CD4-positive, alpha-beta T cell treated with Interleukin-1 beta for 1 hour (primary cell): ENCODE results near the gene SECTM1.
"Not testable (repeated sequence)": the region's sequence is repeated elsewhere in the genome, so short reads cannot be mapped to it uniquely, and the experiment has no call there.

Experiments
- DNase-seq, 2 donors: peaks; one replicate each; pipeline ENCODE4 v3.0.0-alpha.2; 2020 to 2022

Gene SECTM1

DNA sequence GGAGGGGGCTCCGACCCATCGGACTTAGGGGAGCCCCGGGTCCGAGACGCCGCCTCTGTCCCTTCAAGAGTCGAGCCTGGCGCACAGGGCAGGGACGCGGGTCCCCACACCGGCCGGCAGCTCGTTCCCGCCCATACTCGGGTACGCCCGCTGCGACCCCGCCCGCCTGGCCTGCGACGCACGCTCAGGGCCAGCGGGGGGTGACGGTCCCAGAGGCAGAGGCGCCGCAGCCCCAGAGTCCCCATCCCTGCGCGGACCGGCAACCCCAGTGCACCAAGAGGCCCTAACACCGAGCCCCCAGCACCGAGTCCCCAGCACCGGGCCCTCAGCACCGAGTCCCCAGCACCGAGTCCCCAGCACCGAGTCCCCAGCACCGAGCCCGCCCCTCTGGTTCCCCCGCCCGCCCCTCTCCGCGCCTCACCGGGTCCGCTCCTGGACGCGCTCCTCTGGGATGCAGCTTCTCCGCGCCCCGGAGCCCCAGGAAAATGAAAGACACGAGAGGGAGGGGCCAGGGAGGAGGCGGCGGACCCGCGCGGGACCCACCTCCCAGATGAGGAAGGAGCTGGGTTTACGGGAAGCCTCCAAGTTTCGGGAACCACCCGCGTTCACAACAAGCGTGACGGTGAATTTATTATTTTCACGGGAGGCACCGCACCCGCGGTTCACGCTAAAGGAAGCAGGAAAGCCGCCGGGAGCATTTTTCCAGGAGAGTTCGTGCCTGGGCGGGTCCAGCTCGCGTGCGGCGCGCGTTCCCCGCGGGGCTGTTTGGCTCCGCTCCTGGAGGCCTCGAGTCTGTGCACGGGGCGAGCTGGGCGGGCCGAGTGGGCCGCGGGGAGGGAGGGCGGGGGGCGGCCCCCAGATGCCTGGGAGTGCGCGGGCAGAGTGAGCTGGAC is at the start of gene SECTM1:
TSS of gene SECTM1 (minus strand) at position 488 of the 893 bp plus-strand sequence. CDS start 6,526 bp downstream, outside the sequence.
- DNase-seq, result peak in 1 of 2 donors; percentile 11

DNA sequence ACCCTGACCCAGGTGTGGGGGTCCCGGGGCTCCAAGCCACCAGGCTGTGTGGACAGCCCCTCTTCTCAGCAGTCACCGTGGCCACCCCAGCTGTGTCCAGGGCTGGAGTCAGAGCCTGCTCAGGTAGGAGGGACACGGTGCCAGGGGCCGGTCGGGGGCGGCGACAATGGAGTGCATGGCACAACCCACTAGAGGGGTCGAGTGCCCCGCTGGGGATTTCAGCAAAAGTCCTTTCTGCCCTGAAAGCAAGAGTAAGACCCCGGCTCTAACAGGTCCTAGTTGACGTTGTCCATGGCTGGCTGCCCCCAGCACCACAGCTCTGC is 49.3 kb upstream of the SECTM1 start:
- no peak for DNase-seq

DNA sequence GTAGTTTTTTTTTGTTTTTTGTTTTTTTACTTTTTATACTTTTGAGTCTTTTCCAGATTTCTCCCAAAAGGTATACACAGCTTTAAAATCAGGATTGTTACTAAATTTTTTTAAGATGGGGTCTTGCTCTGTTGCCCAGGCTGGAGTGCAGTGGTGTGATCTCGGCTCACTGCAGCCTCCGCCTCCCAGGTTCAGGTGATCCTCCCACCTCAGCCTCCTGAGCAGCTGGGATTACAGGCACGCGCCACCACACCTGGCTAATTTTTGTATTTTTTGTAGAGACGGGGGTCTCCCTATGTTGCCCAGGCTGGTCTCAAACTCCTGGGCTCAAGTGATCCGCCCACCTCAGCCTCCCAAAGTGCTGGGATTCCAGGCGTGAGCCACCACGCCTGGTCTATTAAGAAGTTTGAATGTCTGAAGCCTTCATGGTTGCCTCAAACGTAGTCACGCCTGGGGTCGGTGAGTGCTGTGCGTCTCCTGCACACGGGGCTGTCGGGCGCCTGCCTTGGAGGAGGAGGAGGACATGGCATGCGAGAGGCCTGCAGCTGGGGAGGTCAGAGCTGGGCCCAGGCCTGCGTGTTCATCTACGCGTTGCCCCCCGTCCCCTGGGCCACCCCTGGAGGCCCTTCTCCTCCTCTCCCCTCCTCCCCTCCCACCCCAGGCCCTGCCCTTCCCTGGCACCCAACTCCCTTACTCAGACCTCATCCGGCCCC is 48.8 kb upstream of the SECTM1 start:
- not testable (repeated sequence) for DNase-seq

DNA sequence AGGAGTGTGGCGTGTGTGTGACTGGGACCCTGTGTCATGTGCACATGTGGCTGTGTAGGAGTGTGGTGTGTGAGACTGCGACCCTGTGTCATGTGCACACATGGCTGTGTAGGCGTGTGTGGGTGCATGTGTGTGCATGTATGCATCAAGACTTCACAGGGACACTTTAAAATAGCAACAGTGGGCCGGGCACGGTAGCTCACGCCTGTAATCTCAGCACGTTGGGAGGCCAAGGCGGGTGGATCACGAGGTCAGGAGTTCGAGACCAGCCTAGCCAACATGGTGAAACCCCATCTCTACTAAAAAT is 48.1 kb upstream of the SECTM1 start:
- not testable (repeated sequence) for DNase-seq

DNA sequence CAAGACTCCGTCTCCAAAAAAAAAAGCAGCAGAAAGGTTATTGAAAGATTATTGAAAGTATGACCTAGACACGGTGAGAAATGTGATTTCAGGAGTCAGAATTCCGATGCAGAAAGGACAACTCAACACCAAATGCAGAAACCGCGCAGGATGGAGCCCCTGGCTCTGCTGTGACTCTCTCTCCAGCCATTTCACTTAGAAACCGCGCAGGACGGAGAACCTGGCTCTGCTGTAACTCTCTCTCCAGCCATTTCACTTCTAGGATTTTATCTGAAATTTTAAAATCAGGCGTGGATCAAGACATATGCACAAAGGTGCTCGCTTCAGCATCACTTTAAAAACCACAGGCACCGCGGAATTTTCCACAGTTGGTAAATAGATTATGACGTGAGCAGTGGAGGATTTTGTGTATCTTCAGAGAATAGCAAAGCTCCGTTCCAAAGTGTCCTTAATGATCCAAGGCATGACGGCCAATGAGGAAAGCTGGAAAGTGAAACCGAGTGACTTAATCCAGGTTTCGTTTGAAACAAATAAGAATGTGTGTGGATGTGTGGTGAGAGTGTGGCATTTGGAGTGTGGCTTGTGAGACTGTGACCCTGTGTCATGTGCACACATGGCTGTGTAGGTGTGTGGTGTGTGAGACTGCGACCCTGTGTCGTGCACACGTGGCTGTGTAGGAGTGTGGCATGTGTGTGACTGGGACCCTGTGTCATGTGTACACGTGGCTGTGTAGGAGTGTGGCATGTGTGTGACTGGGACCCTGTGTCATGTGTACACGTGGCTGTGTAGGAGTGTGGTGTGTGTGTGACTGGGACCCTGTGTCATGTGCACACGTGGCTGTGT is 47.5 kb upstream of the SECTM1 start:
- DNase-seq, result no peak

DNA sequence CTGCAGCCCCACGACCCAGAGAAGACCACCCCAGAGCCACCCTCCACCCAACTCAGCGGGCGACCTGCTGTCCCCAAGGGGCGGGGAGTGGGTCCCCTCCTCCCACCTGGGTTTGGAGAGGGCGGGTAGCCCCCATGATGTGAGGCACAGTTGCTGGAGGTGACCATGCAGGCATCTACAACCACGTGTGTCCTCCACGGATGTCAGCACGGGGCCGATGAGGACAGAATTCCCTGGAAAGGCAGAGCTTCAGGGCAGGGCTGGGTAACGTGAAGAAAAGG is 45.1 kb upstream of the SECTM1 start:
- DNase-seq, result no peak

DNA sequence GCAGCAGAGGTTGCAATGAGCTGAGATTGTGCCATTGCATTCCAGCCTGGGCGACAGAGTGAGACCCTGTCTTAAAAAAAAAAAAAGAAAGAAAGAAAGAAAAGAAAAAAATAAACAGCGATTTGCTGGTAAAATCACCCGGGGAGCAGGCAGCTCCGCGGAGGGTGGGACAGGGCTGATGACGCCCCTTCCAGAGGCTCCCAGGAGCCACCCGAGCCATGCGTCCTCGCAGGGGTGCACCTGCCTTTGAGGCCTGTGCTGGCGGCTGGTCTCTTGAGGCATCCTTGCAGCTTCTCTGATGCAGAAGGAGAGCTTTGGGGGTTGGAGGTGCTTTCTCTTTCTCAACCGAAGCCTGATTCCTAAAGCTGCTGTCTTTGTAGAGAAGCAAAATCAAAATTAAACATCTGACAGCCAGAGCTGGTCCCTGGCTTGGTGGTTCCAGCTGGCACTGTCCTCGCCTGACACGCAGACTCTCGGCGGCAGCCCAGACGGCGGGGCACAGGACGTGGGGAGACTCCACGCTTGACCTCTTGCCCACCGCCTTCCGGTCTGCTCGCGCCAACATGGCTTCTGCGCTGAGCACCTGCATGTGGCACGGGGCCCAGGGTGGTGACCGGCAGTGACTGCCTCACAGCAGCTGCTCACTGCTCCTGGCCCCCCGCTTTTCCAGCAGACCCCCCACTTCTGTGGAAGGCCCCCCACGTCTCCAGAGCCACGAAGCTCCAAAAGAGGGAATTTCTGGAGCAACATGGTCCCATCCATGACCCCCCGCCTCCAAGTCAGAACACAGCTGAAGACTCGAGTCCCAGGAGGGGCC is 44.6 kb upstream of the SECTM1 start:
- no peak for DNase-seq

DNA sequence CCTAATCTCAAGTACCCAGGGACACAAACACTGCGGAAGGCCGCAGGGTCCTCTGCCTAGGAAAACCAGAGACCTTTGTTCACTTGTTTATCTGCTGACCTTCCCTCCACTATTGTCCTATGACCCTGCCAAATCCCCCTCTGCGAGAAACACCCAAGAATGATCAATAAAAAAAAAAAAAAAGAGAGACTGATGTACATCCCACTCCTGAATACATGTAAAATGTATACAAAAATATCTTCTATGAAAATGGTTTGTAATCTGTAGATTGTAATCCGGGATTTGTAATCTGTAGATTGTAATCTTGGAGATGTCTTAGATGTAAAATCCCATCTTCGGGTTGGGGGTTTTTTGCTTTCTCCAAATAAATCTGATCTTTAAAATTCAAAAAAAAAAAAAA is 43.7 kb upstream of the SECTM1 start:
- DNase-seq, result not testable (repeated sequence)

DNA sequence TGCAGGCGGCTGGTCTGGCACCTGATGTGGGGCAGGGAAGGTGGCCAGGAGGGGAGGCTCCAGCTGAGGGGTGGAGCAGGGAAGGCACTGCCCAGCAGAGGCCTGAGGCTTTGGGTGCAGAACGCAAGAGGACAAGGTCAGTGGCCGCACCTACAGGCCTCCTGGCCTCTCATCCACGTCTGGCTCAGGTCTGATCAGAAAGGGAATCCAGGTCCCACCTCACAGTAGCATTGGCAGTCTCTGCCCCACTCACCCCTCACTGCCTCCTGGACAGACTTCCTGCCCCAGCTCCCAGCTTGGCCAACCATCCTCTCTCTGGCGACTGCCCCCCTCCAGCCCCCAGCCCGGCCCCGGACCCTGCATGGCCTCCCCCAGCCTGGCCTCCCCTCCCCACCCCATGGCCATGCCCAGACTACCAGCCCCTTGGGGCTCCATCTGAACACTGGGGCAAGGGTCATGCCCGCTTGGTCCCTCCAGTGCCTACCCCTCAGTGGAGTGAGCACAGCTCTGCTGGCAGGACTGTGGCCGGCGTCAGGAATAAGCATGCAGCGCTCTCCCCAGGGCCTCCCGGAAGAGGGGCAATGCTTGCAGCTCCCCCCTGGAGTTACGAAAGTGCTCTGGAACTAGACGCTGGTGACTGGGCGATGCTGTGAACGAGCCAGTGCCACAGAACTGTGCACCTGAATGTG is 42.6 kb upstream of the SECTM1 start:
- no peak for DNase-seq

DNA sequence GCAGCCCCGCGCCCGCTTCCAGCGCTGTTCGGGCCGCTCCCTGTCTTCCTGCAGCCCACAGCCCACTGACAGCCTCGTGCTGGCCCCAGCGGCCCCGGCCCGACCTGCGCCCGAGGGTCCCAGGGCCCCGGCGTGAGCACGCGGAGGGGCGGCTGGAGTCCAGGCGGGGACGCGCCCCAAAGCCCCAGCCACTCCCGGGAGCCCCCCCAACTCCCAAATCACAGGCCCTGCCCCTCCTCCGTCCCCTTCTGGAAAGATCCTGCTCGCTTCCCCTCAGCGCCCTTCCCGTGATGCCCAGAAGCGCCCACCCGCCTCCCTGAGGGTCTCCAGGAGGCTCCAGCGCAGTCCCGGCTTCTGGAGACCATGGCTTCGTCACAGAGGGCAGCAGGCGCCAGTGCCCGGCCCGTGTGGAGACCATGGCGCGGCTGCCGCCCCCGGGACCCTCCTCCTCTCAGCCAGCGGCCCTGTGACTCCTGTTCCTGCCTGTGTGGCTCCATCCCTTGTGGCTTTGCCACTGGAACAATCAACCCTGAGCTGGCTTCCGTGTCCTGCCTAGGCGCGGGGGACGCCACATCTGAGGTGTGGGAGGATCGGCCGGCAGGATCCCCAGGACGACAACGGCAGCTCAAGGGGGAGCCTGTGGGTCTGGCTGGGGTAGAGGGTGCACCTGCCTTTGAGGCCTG is 41.9 kb upstream of the SECTM1 start:
- DNase-seq, result no peak

DNA sequence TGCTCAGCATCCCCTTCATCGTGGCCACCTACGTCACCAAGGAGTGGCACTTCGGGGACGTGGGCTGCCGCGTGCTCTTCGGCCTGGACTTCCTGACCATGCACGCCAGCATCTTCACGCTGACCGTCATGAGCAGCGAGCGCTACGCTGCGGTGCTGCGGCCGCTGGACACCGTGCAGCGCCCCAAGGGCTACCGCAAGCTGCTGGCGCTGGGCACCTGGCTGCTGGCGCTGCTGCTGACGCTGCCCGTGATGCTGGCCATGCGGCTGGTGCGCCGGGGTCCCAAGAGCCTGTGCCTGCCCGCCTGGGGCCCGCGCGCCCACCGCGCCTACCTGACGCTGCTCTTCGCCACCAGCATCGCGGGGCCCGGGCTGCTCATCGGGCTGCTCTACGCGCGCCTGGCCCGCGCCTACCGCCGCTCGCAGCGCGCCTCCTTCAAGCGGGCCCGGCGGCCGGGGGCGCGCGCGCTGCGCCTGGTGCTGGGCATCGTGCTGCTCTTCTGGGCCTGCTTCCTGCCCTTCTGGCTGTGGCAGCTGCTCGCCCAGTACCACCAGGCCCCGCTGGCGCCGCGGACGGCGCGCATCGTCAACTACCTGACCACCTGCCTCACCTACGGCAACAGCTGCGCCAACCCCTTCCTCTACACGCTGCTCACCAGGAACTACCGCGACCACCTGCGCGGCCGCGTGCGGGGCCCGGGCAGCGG is 41.2 kb upstream of the SECTM1 start:
- no peak for DNase-seq

DNA sequence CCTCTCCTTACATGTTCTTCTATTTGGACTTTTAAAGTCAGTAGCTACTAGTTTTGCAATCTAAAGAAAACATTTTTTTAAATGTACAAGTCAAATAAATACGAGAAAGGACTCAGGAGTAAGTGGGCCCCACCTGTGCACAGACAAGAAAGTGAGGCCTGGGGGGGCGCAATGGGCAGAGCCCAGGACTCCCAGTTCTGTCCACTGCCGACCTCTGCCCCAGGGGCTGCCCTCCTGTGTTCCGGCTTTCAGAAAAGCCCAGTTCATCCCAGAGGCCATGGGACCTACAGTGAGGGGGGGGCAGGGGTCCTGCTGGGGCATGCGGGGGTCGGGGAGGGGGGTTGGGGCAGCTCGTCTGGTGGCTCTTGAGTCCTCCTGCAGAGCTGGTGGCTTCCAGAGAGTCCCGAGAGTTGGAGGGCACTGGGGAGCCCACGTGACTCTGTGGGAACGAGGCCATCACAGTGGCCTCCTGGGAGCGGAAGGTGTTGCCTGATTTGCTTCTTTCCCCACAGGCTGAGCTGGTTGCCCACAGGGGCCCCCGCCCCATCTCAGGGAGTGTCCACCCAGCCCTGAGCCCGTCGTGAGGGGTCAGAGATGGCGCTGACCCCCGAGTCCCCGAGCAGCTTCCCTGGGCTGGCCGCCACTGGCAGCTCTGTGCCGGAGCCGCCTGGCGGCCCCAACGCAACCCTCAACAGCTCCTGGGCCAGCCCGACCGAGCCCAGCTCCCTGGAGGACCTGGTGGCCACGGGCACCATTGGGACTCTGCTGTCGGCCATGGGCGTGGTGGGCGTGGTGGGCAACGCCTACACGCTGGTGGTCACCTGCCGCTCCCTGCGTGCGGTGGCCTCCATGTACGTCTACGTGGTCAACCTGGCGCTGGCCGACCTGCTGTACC is 40.4 kb upstream of the SECTM1 start:
- DNase-seq, result no peak

DNA sequence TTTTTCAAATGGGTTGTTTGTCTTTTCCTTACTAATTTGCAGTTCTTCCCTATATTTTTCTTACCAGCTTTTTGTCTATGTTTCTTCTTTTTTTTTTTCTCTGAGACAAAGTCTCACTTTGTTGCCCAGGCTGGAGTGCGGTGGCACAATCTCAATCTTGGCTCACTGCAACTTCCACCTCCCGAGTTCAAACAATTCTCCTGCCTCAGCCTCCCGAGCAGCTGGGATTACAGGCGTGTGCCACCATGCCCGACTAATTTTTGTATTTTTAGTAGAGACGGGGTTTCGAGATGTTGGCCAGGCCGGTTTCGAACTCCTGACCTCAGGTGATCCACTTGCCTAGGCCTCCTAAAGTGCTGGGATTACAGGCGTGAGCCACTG is 39.5 kb upstream of the SECTM1 start:
- DNase-seq, result not testable (repeated sequence)

DNA sequence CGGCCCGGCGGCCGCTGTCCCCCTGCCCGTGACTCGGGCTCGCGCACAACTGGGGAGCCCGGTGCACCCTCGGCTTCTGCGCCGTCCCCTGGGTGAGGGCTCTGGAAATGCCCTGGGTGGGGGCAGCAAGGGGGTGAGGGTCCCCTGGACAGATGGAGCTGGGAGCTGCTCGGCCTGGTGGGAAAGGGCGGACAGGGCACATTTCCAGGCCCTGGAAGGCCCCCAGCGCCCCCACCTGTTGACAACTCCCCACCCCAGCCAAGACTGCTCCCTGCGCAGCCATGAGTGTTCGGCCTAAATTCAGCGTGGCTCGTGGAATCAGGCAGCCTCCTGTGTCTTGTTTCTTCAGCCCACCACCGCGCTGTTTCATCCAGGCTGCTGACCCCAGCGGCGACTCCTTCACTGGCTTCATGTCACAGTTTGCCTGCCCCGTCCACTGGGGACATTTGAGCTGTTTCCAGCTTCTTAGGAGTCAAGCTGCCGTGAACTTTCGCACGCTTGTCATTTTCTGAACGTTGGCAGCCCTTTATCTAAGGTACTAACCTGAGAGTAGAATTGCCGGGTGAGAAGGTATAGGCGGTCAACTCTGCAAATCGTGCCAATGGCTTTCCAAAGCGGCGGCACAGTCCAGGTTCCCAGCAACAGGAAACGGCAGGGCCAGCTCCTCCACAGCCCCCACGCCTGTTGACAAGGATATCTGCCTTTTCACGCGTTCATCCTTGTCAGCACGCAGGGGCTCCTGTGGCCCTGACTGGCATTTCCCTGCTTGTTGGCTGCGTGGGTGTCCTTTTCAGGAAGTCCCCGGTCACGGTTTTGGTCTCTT is 38.9 kb upstream of the SECTM1 start:
- DNase-seq, result no peak

DNA sequence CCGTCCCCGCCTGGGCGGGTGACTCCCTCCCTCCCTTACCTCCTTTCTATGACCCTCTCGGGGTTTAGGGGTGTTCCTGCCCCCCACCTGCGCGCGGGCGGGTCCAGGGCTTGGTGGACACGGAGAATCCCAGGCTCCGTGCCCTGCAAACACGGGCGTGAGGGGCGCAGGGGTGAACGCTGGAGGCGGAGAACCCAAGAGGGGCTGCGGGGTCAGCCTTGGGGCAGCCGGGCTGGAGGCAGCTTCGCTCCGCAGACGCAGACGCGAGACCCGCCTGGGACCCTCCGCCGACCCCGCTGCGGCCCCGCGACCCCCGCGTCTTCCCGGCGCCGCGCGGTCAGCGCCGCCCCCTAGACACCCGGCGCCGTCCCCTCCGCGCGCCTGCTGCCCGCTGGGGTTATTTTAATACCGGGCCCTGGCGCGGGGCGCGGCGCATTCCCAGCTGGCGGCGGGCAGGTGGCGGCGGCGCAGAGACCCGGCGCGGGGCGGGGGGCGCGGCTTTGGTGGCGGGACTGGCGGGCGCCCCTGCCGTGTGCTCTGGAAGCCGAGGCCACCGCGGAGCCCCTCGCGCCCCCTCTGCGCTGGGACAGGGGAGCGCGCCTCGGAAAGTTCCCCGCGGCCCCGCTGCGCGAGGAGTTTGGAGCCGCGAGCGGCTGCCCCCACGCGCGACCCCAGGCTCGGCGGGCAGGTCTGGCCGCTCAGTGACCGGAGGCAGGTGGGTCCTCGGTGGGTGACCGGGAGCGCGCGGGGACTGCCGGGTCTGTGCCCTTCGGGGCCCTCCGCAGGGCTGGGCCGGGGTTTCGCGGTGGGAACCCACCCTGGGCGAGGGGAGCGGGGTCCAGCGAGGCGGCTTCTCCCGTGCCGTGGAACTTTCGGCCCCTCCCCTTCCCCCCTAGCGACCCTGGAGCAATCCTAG is 38.0 kb upstream of the SECTM1 start, which contains the start of gene UTS2R:
TSS of gene UTS2R (plus strand) at position 433 of the 916 bp plus-strand sequence. CDS start 2,560 bp downstream, outside the sequence.
- DNase-seq, result no peak

DNA sequence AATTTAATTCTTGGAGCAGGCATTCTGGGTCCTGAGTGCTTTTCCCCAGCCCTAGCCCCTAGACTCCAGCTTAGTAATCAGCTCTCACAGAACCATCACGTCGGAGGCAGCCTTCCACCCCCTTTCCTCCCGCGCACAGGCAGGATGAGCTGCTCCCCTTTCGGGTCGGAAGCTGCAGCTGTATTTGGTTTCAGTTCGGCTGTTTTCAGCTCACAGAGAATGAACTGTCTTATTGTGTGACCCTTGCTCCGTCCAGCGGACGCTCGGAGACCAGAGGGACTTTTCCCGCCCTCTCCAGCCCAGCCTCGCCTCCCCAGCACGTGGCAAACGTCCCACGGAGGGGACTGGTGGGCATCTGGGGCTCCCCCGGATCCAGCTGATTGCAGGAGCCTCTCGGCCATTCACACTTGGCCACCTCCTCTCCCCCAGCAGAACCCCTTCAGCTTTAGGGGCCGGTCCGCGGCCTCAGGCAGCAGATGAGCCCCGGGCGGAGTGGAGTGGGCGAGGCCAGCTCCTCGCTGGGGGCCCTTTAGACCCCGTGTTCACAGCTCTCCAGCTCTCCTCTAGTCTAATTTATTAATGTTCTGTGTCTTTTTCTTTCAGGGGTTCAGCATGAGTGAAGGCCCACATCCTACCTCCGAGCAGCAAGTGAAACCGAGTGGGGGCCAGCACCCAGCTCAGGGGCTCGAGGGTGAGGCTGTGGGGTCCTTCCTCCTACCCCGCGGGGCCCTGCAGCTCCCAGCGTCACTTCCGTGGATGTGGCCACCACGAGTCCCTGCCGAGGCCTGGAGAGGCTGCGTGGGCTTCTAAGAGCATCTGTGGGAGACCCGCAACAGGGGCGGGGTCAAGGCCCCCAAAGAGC is 37.1 kb upstream of the SECTM1 start:
- no peak for DNase-seq

DNA sequence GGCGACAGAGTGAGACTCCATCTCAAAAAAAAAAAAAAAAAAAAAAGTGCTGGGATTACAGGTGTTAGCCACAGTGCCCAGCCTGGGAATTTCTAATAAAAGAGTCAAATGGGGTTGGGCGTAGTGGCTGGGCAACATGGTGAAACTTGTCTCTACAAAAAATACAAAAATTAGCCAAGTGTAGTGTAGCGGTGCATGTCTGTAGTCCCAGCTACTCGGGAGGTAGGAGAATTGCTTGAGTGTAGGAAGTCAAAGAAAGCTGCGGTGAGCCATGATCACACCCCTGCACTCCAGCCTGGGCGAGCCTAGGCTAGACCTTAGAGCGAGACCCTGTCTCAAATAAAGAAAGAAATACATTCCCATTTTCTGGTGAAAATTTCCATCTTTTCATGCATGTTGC is 35.6 kb upstream of the SECTM1 start:
- DNase-seq, result no peak
